Activated T-cell treated with anti-CD3 and anti-CD28 coated beads for 24 hours (primary cell): ENCODE measurements around the gene TMEM156.
"Not testable (repeated sequence)": the region's sequence is repeated elsewhere in the genome, so short reads cannot be mapped to it uniquely, and the experiment has no call there.

Source experiments
- DNase-seq: peaks from one replicate; pipeline ENCODE4 v3.0.0-alpha.2; 2020; ENCODE audit warnings: low read depth

Gene TMEM156

DNA sequence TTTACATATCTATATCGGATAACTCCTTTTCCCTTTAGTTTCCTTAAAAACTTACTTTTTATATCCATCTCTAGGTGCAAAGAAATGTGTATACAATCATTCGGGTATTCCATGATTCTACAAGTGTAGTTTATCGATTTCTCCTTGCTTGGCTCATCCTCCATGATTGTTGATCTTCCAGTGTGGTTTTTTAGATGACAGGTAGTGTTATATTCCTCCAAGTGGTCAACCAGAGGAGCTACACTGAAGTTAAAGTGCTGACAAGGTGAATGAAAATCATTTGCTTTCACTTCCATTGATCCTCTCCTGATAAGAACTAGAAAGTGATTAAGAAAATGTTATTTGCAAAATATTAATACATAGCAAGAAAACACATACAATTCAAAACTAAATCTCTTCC, 38.5 kb downstream of the TMEM156 start:
- DNase-seq = no peak

- DNase-seq = no peak
Measured at GRCh38 chr4:38990241-38990640, 42.0 kb downstream of the TMEM156 start.

DNA sequence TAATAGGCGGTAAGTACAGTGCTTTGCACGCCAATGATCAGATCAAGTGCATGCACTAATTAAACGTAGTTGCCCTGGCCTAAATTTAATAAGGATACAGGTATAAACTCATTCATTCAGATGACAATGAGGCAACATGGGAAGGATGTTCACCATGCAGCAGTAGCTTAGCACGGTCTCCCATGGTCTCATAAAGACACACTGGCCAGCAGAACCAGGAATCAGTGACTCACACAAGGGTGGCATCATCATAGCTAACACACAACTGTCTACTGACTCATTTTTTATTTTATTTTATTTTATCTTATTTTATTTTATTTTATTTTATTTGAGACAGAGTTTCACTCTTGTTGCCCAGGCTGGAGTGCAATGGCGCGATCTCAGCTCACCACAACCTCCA, 42.7 kb downstream of the TMEM156 start:
- no peak for DNase-seq

DNA sequence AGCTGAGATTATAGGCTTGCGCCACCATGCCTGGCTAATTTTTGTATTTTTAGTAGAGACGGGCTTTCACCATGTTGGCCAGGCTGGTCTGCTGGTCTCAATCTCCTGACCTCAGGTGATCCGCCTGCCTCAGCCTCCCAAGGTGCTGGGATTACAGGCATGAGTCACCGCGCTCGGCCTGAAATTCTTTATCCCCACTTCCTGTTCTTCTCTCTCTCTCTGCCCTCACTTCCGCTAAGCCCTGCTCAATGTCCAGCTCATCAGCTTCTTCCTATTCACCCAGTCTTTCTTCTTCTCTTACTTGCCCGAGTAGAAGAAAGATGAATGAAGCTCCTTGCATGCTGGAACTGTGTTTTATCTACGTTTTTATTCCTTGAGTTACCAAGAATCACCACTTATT, 43.9 kb downstream of the TMEM156 start:
- DNase-seq = not testable (repeated sequence)

GRCh38 chr4:38987491-38987890, 44.7 kb downstream of the TMEM156 start:
- no peak for DNase-seq

GRCh38 chr4:38985410-38986100, 46.7 kb downstream of the TMEM156 start:
- no peak for DNase-seq

GRCh38 chr4:38983787-38984598, 48.2 kb downstream of the TMEM156 start:
- no peak for DNase-seq

- DNase-seq = no peak
Measured at GRCh38 chr4:38983291-38983690, 48.9 kb downstream of the TMEM156 start.

- DNase-seq = no peak
Measured at GRCh38 chr4:38982361-38983095, 49.7 kb downstream of the TMEM156 start.

GRCh38 chr4:38980903-38981676, 51.1 kb downstream of the TMEM156 start:
- DNase-seq = no peak

GRCh38 chr4:38979511-38980230, 52.5 kb downstream of the TMEM156 start:
- no peak for DNase-seq

DNA sequence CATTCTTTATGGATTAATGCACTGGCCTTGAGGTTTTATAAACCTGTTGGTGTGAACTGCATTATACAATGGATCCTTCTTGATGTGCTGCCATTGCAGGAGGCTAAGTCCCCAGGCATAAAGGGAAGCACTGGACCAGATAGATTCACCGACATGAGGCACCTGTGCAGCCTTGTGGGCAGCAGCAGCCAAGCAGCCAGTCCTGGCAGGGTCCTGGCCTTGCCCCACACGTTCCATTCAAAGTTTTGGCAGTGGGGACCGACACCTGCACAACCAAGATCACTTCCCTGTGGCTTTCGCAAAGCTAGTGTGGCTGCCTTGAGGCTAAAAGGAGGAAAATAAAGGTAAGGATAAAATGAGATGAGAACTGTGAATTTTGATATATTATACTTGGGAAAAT, 53.1 kb downstream of the TMEM156 start:
- DNase-seq = no peak

GRCh38 chr4:38976308-38976707, 55.9 kb downstream of the TMEM156 start:
- DNase-seq = no peak

- no peak for DNase-seq
Measured at GRCh38 chr4:38968668-38969067, 63.5 kb downstream of the TMEM156 start.

- no peak for DNase-seq
Measured at GRCh38 chr4:38967260-38968095, 64.7 kb downstream of the TMEM156 start.

DNA sequence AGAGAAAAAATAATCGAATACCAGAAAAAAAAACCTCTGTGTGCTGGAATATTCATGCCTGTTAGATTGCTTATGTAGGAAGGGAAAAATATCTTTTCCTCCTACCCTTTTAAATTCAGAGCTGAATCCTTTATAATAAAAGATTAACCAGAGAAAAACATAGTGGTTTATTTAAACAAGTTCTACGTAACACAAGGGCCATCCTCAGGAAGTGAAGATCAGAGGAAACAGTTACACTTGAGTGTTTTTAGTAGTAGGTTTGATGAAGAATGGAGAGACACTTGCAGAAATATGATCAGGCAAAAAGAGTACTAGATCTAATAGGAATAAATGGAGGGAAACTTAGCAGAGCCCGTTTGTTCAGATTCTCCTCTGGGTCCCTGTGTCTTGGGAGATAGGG, 66.3 kb downstream of the TMEM156 start:
- no peak for DNase-seq

DNA sequence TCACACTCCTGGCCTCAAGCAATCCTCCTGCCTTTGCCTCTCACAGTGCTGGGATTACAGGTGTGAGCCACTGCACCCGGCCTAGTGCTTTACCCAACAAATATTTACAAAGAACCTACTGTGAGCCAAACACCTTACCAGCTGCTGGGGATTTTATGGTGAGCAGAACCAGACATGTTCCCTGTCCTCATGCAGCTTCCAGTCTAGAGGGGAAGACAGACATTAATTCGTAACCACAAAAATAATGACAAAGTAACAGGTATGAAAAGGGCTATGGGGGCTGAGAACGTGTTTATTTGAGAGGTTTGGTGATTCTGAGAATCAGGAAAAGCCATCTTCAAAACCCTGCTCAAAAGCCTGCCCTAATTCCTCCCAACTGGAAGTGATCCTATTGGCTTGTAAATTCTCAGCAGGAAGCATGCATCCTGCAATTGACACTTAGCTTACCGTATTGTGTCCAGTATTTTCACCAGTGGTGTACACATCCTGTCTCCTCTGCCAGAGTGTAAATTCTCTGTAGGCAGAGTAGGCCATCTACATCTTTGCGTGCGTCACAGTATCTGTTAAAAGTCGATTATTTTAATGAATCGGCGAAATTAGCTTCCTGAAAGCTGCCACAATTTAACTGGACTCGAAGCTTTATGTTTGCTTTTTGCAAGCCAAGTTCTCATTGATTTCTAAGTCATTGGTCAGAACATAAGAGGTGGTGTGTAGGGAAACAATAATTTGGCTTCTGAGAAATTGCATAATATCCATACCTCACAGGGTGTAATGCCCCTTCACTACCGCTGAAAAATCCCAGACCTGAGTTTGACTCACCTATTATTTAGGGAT, 67.0 kb downstream of the TMEM156 start:
- no peak for DNase-seq

GRCh38 chr4:38959248-38959647, 73.0 kb downstream of the TMEM156 start:
- not testable (repeated sequence) for DNase-seq

- DNase-seq = no peak
Measured at GRCh38 chr4:38958453-38959190, 73.6 kb downstream of the TMEM156 start.
